ENCODE results near the gene MCFD2. TPM values are rescaled to one million over a fixed set of nuclear protein-coding genes. Genes with fewer than 3 reads are reported as not detected.
"Not testable (repeated sequence)": the region's sequence is repeated elsewhere in the genome, so short reads cannot be mapped to it uniquely, and the experiment has no call there.

The MCFD2 gene
- polyA plus RNA-seq, 1 donor, result 102 TPM

GRCh38 chr2:46904908-46905678 lies 10.5 kb downstream of the MCFD2 start:
- DNase-seq, result not testable (repeated sequence)

- DNase-seq, result not testable (repeated sequence)
Measured at GRCh38 chr2:46902980-46903379, 12.6 kb downstream of the MCFD2 start.

GRCh38 chr2:46902465-46902864 lies 13.1 kb downstream of the MCFD2 start:
- DNase-seq, result no peak

GRCh38 chr2:46901611-46902010 lies 14.0 kb downstream of the MCFD2 start:
- DNase-seq, result no peak

GRCh38 chr2:46900381-46900780 lies 15.2 kb downstream of the MCFD2 start:
- DNase-seq, result no peak

- DNase-seq, result no peak
Measured at GRCh38 chr2:46899053-46899452, 16.6 kb downstream of the MCFD2 start.

- DNase-seq, result no peak
Measured at GRCh38 chr2:46898024-46898423, 17.6 kb downstream of the MCFD2 start.

- no peak for DNase-seq
Measured at GRCh38 chr2:46893269-46893939, 22.2 kb downstream of the MCFD2 start.

- no peak for DNase-seq
Measured at GRCh38 chr2:46891956-46892553, 23.6 kb downstream of the MCFD2 start.

- no peak for DNase-seq
Measured at GRCh38 chr2:46888421-46888952, 27.1 kb downstream of the MCFD2 start.

- DNase-seq, result no peak
Measured at GRCh38 chr2:46887028-46887885, 28.3 kb downstream of the MCFD2 start.

GRCh38 chr2:46886268-46887027 lies 29.2 kb downstream of the MCFD2 start:
- no peak for DNase-seq

GRCh38 chr2:46885376-46885775 lies 30.2 kb downstream of the MCFD2 start:
- no peak for DNase-seq

- no peak for DNase-seq
Measured at GRCh38 chr2:46879511-46879910, 36.1 kb downstream of the MCFD2 start.

- no peak for DNase-seq
Measured at GRCh38 chr2:46878886-46879285, 36.7 kb downstream of the MCFD2 start.

- DNase-seq, result no peak
Measured at GRCh38 chr2:46878240-46878877, 37.2 kb downstream of the MCFD2 start.

GRCh38 chr2:46877619-46878113 lies 37.9 kb downstream of the MCFD2 start:
- DNase-seq, result no peak

- no peak for DNase-seq
Measured at GRCh38 chr2:46876741-46877384, 38.7 kb downstream of the MCFD2 start.

- not testable (repeated sequence) for DNase-seq
Measured at GRCh38 chr2:46875962-46876689, 39.5 kb downstream of the MCFD2 start.
